Activated naive CD8-positive, alpha-beta T cell (primary cell): ENCODE results near the gene TMEM80.
"Not testable (repeated sequence)": the region's sequence is repeated elsewhere in the genome, so short reads cannot be mapped to it uniquely, and the experiment has no call there.

Experiments
- H3K27ac Mint-ChIP-seq: one replicate; pipeline ENCODE4 v1.8.0; 2021; ENCODE audit warnings: mixed read lengths
- H3K27me3 Mint-ChIP-seq: one replicate; pipeline ENCODE4 v1.8.0; 2021; ENCODE audit warnings: mixed read lengths
- H3K36me3 Mint-ChIP-seq: one replicate; pipeline ENCODE4 v1.8.0; 2021; ENCODE audit warnings: mixed read lengths
- H3K4me1 Mint-ChIP-seq: one replicate; pipeline ENCODE4 v1.8.0; 2021; ENCODE audit warnings: low read depth, mixed read lengths
- H3K4me3 Mint-ChIP-seq: one replicate; pipeline ENCODE4 v1.8.0; 2021; ENCODE audit warnings: mild to moderate bottlenecking, mixed read lengths
- H3K9me3 Mint-ChIP-seq: one replicate; pipeline ENCODE4 v1.8.0; 2021; ENCODE audit warnings: low read depth, mixed read lengths

Gene TMEM80

GRCh38 chr11:665062-665703 is 30.4 kb upstream of the TMEM80 start:
- Mint-ChIP-seq H3K27me3 (no peaks in the 10 kb centered on the region), H3K4me1 (no peaks in the 10 kb centered on the region), H3K9me3 (no peaks in the 10 kb centered on the region), H3K4me3 (no peak overlapping the region), H3K27ac (no peak overlapping the region), H3K36me3 (peaks cover 4% of the 10 kb centered on the region)

- no peaks in the 10 kb centered on the region for H3K9me3 Mint-ChIP-seq
- H3K4me3 Mint-ChIP-seq = no peak overlapping the region
- no peaks in the 10 kb centered on the region for H3K4me1 Mint-ChIP-seq
- H3K36me3 Mint-ChIP-seq = peaks cover 4% of the 10 kb centered on the region
- no peak overlapping the region for H3K27ac Mint-ChIP-seq
- no peaks in the 10 kb centered on the region for H3K27me3 Mint-ChIP-seq
Observed at GRCh38 chr11:665704-666281, 29.8 kb upstream of the TMEM80 start.

GRCh38 chr11:673866-674265 is 21.8 kb upstream of the TMEM80 start:
- Mint-ChIP-seq H3K9me3 (no peaks in the 10 kb centered on the region), H3K36me3 (peaks cover 6% of the 10 kb centered on the region), H3K27me3 (no peaks in the 10 kb centered on the region), H3K27ac (no peak overlapping the region), H3K4me1 (no peaks in the 10 kb centered on the region), H3K4me3 (no peak overlapping the region)

DNA sequence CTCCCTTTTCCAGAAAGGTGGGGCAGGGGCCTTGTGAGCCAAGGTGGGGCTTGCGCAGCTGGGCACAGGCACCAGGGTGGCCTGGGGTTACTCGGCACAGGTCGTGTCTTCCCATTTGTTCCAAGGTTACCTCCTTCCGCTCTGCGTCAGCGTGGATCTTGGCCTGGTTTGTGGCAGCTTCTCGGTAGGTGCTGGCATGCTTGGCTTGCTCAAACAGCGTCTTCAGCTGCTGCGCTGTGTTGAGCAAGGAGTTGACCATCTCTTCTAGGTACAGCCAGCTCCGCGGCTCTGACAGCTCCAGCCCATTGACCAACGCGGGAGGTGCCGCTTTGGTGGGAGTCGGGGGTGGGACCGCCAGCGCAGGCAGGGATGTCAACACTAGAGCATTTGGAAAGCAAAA is 21.2 kb upstream of the TMEM80 start:
- H3K4me3 Mint-ChIP-seq = no peak overlapping the region
- H3K4me1 Mint-ChIP-seq = no peaks in the 10 kb centered on the region
- no peaks in the 10 kb centered on the region for H3K9me3 Mint-ChIP-seq
- peaks cover 6% of the 10 kb centered on the region for H3K36me3 Mint-ChIP-seq
- no peaks in the 10 kb centered on the region for H3K27me3 Mint-ChIP-seq
- H3K27ac Mint-ChIP-seq = no peak overlapping the region

DNA sequence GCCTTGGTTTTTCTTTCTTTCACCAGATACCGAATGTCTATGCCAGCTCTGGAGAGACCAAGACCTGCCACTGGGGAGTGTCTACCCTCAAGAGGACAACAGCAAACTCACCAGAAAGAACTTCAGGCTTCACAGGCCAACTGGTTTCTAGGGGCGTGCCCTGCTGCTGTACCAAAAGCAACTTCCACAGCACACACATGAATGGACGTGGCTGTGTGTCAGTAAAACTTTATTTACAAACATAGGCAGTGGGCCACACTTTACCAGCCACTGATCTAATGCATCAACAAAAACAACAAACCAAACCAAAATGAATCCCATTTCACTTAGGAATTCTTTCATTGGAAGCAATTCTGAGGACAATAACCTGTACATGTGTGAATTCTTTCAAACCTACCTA is 17.3 kb upstream of the TMEM80 start:
- no peaks in the 10 kb centered on the region for H3K9me3 Mint-ChIP-seq
- H3K27ac Mint-ChIP-seq = no peak overlapping the region
- H3K4me1 Mint-ChIP-seq = peaks cover 12% of the 10 kb centered on the region
- H3K27me3 Mint-ChIP-seq = no peaks in the 10 kb centered on the region
- no peak overlapping the region for H3K4me3 Mint-ChIP-seq
- H3K36me3 Mint-ChIP-seq = peaks cover 8% of the 10 kb centered on the region

DNA sequence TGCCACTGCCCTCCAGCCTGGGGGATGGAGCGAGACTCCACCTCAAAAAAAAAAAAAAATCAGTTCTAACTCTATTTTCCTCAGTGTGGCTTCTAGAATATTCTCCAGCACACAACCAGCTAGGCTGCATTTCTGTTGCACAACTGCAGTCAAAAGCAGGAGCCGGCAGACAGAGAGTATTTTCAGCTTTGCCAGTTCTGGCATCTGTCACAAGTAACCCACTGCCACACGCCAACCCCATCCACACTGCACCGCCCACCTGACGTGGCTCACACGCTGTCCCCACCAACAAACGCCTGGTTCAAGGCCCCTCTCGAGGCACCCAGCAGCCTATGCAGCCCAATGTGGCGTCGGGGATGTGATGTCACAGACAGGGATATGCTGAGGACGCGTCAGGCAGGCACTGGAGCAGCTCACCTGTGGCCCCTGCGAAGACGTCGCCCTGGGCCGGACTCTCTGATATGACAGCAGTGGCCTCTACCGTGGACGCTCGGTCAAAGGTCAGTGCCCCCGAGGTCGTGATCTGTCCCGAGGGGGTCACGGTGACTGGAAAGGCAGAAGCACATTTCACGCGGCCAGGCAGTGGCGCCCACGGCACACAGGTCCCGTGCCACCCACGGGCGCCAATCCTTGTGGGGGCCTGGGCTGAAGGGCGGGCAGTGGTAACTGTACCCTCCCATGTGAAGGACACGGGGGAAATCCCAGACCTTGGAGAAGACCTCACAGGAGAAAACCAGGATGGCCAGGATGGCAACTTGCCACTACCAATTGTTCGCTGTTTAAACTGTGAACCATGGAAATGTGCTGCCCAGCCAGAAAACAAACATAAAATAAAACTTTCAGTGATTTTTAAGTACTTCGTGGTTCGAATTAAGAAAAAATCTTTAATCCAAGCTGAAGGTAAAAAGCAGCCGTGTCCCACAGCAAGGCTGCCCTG is 16.1 kb upstream of the TMEM80 start:
- Mint-ChIP-seq H3K27me3 (no peaks in the 10 kb centered on the region), H3K36me3 (peaks cover 17% of the 10 kb centered on the region), H3K4me3 (no peak overlapping the region), H3K27ac (no peak overlapping the region), H3K4me1 (peaks cover 12% of the 10 kb centered on the region), H3K9me3 (no peaks in the 10 kb centered on the region)

DNA sequence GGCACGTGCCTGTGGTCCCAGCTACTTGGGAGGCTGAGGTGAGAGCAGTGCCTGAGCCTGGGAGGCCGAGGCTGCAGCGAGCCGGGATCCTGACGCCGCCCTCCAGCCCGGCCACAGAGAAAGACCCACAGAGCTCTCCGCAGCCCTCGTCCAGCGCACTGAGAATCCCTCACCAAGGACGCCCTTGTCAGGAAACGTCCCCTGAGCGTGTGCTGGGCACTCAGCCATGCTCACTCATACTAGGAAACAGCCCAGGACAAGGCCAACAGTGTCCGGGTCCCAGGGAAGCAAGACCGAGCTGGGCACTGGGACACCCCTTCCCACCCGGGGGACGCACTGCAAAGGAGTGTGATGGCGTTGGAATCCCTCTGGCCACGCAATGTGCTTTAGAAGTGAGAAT is 15.1 kb upstream of the TMEM80 start:
- Mint-ChIP-seq H3K36me3 (peaks cover 18% of the 10 kb centered on the region), H3K4me1 (peaks cover 12% of the 10 kb centered on the region), H3K4me3 (no peak overlapping the region), H3K9me3 (no peaks in the 10 kb centered on the region), H3K27ac (no peak overlapping the region), H3K27me3 (no peaks in the 10 kb centered on the region)

DNA sequence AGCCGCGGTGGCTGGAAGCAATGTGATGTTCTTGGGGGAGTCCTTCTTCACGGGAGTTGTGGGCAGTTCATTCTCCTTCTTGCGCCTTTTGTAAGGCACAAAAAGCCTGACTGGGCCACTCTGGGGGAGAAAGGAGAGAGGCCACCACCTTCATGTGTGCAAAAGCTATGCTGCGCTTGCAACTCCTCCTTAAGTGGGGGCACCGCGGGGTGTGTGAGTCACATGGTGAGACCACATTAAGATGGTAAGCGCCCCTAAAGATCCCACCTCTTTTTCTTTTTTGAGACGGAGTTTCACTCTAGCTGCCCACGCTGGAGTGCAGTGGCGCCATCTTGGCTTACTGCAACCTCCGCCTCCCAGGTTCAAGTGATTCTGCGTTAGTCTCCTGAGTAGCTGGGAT is 14.6 kb upstream of the TMEM80 start:
- no peak overlapping the region for H3K4me3 Mint-ChIP-seq
- H3K9me3 Mint-ChIP-seq = no peaks in the 10 kb centered on the region
- no peaks in the 10 kb centered on the region for H3K27me3 Mint-ChIP-seq
- H3K4me1 Mint-ChIP-seq = peaks cover 12% of the 10 kb centered on the region
- H3K27ac Mint-ChIP-seq = no peak overlapping the region
- peaks cover 18% of the 10 kb centered on the region for H3K36me3 Mint-ChIP-seq

DNA sequence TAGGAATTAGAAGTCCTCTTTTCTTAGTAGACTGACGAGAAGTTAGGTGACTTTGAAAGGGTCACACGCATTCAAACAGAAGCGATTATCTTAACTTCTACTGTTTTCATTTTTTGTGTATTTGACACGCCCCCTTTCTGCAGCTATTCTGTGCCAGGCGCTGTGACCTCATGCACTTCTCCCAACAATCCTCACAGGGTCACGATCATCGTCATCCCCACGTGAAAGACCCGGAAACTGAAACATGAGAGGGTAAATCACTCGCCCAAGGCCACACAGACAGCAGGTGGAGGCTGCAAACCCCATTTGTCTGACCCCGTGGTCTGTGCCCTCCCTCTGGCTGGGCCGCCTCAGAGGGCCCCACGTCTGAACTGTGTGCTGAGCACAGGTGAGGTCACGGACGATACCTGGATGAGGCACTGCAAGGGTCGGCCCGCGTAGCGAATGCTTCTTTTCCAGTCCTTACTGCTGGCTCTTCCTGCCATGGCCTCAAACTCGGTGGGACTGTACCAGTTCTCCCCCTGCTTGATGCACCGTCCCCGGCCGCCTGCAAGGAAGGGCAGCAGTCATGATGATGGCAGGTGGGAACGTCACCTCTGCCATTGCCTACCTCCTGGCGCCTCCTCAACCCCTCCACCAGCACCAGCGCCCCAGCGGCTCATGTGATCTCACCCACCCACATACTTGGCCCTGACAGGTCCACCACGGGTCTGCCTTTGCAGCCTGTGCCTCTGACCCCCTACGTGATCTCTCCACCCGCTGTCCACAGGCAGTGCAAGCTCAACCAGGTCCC is 9.0 kb upstream of the TMEM80 start:
- peak overlapping the region; percentile 28 for H3K27ac Mint-ChIP-seq
- H3K27me3 Mint-ChIP-seq = no peaks in the 10 kb centered on the region
- H3K4me1 Mint-ChIP-seq = peaks cover 18% of the 10 kb centered on the region
- peaks cover 18% of the 10 kb centered on the region for H3K36me3 Mint-ChIP-seq
- H3K9me3 Mint-ChIP-seq = no peaks in the 10 kb centered on the region
- H3K4me3 Mint-ChIP-seq = no peak overlapping the region

DNA sequence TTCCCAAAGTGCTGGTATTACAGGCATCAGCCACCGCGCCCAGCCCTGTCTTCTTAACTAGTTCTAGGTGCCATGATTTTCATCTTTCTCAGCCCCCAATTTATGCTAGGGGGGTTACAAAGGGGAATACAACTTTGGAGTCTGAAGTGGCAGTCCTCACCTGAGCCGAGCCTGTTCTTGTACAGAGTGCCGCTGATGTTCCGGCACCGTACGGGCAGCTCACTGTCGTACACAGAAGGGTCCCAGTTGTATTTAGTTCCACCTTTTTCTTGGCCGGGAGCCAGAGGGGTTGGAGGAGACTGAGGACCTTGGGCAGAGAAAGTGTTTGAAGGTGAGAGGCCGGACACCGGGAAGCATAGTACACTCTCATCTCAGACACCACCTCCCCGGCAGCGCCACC is 7.9 kb upstream of the TMEM80 start:
- Mint-ChIP-seq H3K4me3 (no peak overlapping the region), H3K36me3 (peaks cover 15% of the 10 kb centered on the region), H3K27ac (no peak overlapping the region), H3K9me3 (no peaks in the 10 kb centered on the region), H3K4me1 (peaks cover 23% of the 10 kb centered on the region), H3K27me3 (no peaks in the 10 kb centered on the region)

GRCh38 chr11:688681-689080 is 6.9 kb upstream of the TMEM80 start:
- Mint-ChIP-seq H3K36me3 (peaks cover 8% of the 10 kb centered on the region), H3K4me1 (peaks cover 32% of the 10 kb centered on the region), H3K27ac (no peak overlapping the region), H3K9me3 (no peaks in the 10 kb centered on the region), H3K27me3 (no peaks in the 10 kb centered on the region), H3K4me3 (no peak overlapping the region)

GRCh38 chr11:689625-690024 is 6.0 kb upstream of the TMEM80 start:
- H3K9me3 Mint-ChIP-seq = no peaks in the 10 kb centered on the region
- no peaks in the 10 kb centered on the region for H3K27me3 Mint-ChIP-seq
- H3K36me3 Mint-ChIP-seq = peaks cover 2% of the 10 kb centered on the region
- no peak overlapping the region for H3K27ac Mint-ChIP-seq
- H3K4me1 Mint-ChIP-seq = peaks cover 32% of the 10 kb centered on the region
- no peak overlapping the region for H3K4me3 Mint-ChIP-seq

DNA sequence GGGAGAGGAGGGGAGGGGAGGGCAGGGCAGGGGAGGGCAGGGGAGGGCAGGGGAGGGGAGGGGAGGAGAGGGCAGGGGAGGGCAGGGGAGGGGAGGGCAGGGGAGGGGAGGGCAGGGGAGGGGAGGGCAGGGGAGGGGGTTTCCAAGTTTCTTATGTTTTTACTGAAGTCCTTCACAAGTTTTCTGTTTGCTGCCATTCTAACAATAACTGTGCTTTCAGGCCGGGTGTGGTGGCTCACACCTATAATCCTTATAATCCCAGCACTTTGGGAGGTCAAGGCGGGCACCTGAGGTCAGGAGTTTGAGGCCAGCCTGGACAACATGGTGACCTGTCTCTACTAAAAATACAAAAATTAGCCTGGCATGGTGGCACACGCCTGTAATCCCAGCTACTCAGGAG is 5.4 kb upstream of the TMEM80 start:
- not testable (repeated sequence) for H3K27ac Mint-ChIP-seq, H3K36me3 Mint-ChIP-seq, H3K9me3 Mint-ChIP-seq, H3K27me3 Mint-ChIP-seq, H3K4me3 Mint-ChIP-seq
- H3K4me1 Mint-ChIP-seq = peaks cover 32% of the 10 kb centered on the region

- peaks cover 32% of the 10 kb centered on the region for H3K4me1 Mint-ChIP-seq
- H3K36me3 Mint-ChIP-seq = peaks cover 2% of the 10 kb centered on the region
- no peaks in the 10 kb centered on the region for H3K27me3 Mint-ChIP-seq
- H3K27ac Mint-ChIP-seq = no peak overlapping the region
- no peaks in the 10 kb centered on the region for H3K9me3 Mint-ChIP-seq
- peak overlapping the region; percentile 58 for H3K4me3 Mint-ChIP-seq
Observed at GRCh38 chr11:690738-691633, 4.6 kb upstream of the TMEM80 start.
